Right lobe of liver (tissue), 6 donors: ENCODE measurements around the gene ITLN1. TPM values are rescaled to one million over a fixed set of nuclear protein-coding genes. Genes with fewer than 3 reads are reported as not detected.

Experiments used
- ATAC-seq, 4 donors: fragments of 200-7000 bp; cut with Tn5 transposase; one replicate each; pipeline ENCODE4 v1.9.1; 2020; ENCODE audit warnings: mild to moderate bottlenecking in 4 of 4, moderate library complexity in 4 of 4
- DNase-seq, 3 donors: peaks; one replicate each; pipeline ENCODE4 v3.0.0-alpha.2; 2020
- H3K27ac ChIP-seq, 3 donors: fragments of 200-600 bp; one replicate each; pipeline ENCODE4 v1.8.0; 2022
- H3K27me3 ChIP-seq, 2 donors: fragments of 200-600 bp; one replicate each; pipeline ENCODE4 v1.8.0; 2022
- H3K36me3 ChIP-seq, 4 donors: fragments of 200-600 bp; sonication (generic) in 1 of 4; one replicate each; pipeline versions ENCODE4 v1.5.1 to v1.8.0; 2017 to 2022; ENCODE audit warnings: control low read depth in 1 of 4
- H3K4me1 ChIP-seq, 4 donors: fragments of 200-600 bp; sonication (generic) in 1 of 4; one replicate each; pipeline versions ENCODE4 v1.5.1 to v1.8.0; 2017 to 2022; ENCODE audit warnings: control low read depth in 1 of 4
- H3K4me3 ChIP-seq, 3 donors: fragments of 200-600 bp; one replicate each; pipeline ENCODE4 v1.8.0; 2022
- H3K9me3 ChIP-seq, 4 donors: fragments of 200-600 bp; sonication (generic) in 1 of 4; one replicate each; pipeline versions ENCODE4 v1.5.1 to v1.8.0; 2017 to 2022; ENCODE audit warnings: control low read depth in 1 of 4
- CTCF ChIP-seq, 4 donors: fragments of 200-600 bp in 3 of 4; fragments of 450-650 bp in 1 of 4; IDR thresholded peaks; one replicate each; pipeline versions ENCODE4 v1.5.1 to v1.8.0; 2016 to 2022; ENCODE audit warnings: antibody characterized with exemption in 4 of 4, mild to moderate bottlenecking in 2 of 4
- POLR2A ChIP-seq: fragments of 450-650 bp; IDR thresholded peaks from one replicate; pipeline ENCODE4 v1.6.1; 2017; ENCODE audit warnings: antibody characterized with exemption, mild to moderate bottlenecking
- WGBS: methylation state at CpG from one replicate; pipeline ENCODE4 v1.1.6; 2018; ENCODE audit warnings: low coverage, low lambda C conversion rate; ENCODE audit not compliant: insufficient coverage; ENCODE audit errors: missing lambda C conversion rate; 5-methylcytosine and 5-hydroxymethylcytosine counted together
- intact Hi-C, 2 donors: fragments of 100-400 bp; cut with DNase I; formaldehyde crosslinking; loops; one replicate each; pipeline versions ENCODE4 v1.11.2 to v1.14.1; 2022
- total RNA-seq, 6 experiments: library from RNA; depleted of rRNA in 2 of 6; stranded (reverse); fragments of >200 nt in 2 of 6; fragmentation: NEBNext Ultra II Directional in 3 of 6; extraction: Animal tissue kit (Norgen Biotek cat#: 25700) in 3 of 6; gene quantifications; one replicate each; pipeline versions ENCODE4 v1.1.0 to v1.2.4, GENCODE V29; 2016 to 2023
- donor health status: DM: no; HTN: yes; CAD: no.
- donor health status: DM: no; HTN: no; CAD: no.
- donor health status: DM: no; HTN: no; CAD: no.
- donor health status: DM: no; HTN: yes; CAD: no.
- donor health status: DM: no; HTN: yes; CAD: no.

ITLN1 gene
- total RNA-seq, 6 experiments from 2014 or later: 0.90 to 5.1 (median 2.4) TPM; not detected in 1

GRCh38 chr1:160853014-160853413, 32.0 kb downstream of the ITLN1 start:
- Histone ChIP-seq H3K27me3 (no peaks in the 10 kb centered on the region), H3K36me3 (no peaks in the 10 kb centered on the region), H3K9me3 (no peaks in the 10 kb centered on the region), H3K4me1 (no peaks in the 10 kb centered on the region), H3K4me3 (no peak overlapping the region), H3K27ac (no peak overlapping the region)
- ATAC-seq (no peak), DNase-seq (no peak)
- WGBS: 73% methylated on average over 3 of the region's 3 CpGs
- TF ChIP-seq CTCF (IDR thresholded peaks at IDR 0.05): no peak
- TF ChIP-seq POLR2A: no peak
- intact Hi-C loops: no loop called here

- no peaks in the 10 kb centered on the region for H3K27me3 ChIP-seq
- no peaks in the 10 kb centered on the region for H3K9me3 ChIP-seq
- no peak overlapping the region for H3K4me3 ChIP-seq
- H3K4me1 ChIP-seq: no peaks in the 10 kb centered on the region
- intact Hi-C loops: no loop called here
- WGBS: 75% methylated on average over 8 of the region's 8 CpGs
- TF ChIP-seq POLR2A (no peak), CTCF (IDR thresholded peaks at IDR 0.05) (no peak)
- H3K27ac ChIP-seq: no peak overlapping the region
- DNase-seq (no peak), ATAC-seq (no peak)
- no peaks in the 10 kb centered on the region for H3K36me3 ChIP-seq
Observed at GRCh38 chr1:160850993-160851392, 34.0 kb downstream of the ITLN1 start.

- intact Hi-C loops: no loop called here
- H3K4me3 ChIP-seq: no peak overlapping the region
- H3K9me3 ChIP-seq: no peaks in the 10 kb centered on the region
- no peak for DNase-seq
- H3K4me1 ChIP-seq: no peaks in the 10 kb centered on the region
- TF ChIP-seq CTCF (IDR thresholded peaks at IDR 0.05): no peak
- TF ChIP-seq POLR2A: no peak
- no peaks in the 10 kb centered on the region for H3K36me3 ChIP-seq
- H3K27me3 ChIP-seq: no peaks in the 10 kb centered on the region
- no peak for ATAC-seq
- no peak overlapping the region for H3K27ac ChIP-seq
- 81% methylated on average over 5 of the region's 5 CpGs for WGBS
Observed at GRCh38 chr1:160850541-160850940, 34.4 kb downstream of the ITLN1 start.

- Histone ChIP-seq H3K4me1 (no peaks in the 10 kb centered on the region), H3K27ac (no peak overlapping the region), H3K36me3 (no peaks in the 10 kb centered on the region), H3K9me3 (no peaks in the 10 kb centered on the region), H3K27me3 (no peaks in the 10 kb centered on the region), H3K4me3 (no peak overlapping the region)
- no peak for DNase-seq
- intact Hi-C loops: no loop called here
- no peak for TF ChIP-seq CTCF (IDR thresholded peaks at IDR 0.05)
- TF ChIP-seq POLR2A: no peak
- 83% methylated on average over 12 of the region's 12 CpGs for WGBS
- no peak for ATAC-seq
Observed at GRCh38 chr1:160846281-160846680, 38.7 kb downstream of the ITLN1 start.
